Posterior cingulate gyrus (tissue), 11 donors: Measurements from ENCODE around the gene TMEM63B.
"Not testable (repeated sequence)": the region's sequence is repeated elsewhere in the genome, so short reads cannot be mapped to it uniquely, and the experiment has no call there.

Experiments used
- DNase-seq, 10 donors: peaks; one replicate each; pipeline versions ENCODE4 v3.0.0 to v3.0.0-alpha.2; 2020 to 2021; ENCODE audit warnings: mixed read lengths in 3 of 10
- intact Hi-C: fragments of 100-400 bp; cut with DNase I; formaldehyde crosslinking; loops from one replicate; pipeline ENCODE4 v1.15.1; 2023

The TMEM63B gene

DNA sequence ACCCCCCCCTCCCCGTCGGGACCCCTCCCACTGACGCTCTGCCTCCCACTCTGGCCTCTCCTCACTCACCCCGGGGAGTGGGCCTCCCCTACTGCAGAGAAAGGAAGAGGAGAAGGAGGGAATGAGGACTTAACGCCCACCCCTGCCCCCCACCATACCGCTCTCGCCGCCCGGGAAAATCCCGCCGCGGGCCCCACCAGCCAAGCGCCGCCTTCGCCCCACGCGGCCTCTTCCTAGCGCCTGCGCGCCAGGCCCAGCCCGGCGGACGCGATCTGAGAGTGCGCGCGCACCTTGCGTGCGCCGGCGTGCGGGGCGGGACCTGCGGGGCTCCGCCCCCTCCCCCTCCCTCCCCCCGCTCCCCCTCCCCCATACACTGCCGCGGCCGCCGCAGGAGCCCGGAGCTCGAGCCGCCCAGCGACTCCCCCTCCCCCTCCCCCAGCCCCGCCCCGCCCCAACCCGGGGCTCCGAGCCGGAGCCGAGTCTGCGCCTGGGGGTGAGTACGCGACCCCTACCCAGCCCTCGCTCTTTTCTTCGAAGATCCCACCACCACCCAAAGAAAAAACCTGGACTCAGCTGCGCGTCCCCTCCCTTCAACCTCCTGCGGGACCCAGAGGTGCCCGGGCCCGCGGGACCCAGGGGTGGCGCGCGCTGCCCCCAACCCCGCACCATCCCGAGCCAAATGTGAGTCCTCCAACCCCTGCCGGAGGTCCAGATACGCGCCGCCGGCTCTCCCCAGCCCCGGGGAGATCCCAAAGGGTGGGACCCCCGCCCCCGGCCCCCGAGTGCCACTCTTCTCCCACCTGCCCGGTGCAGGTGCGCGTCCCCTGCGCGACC lies at the start of gene TMEM63B, which contains the start of gene MRPL14:
TSS of gene TMEM63B (plus strand) at position 369 of the 834 bp plus-strand sequence. CDS start 7,031 bp downstream, outside the sequence.
TSS of gene MRPL14 (minus strand) at position 267 of the 834 bp plus-strand sequence. CDS start 10,841 bp downstream, outside the sequence.
- peak; percentile 74 to 98 (median 82) for DNase-seq
- intact Hi-C loops: no loop called here

- peak in 4 of 10 donors; percentile 8 to 35 (median 26) for DNase-seq
- intact Hi-C loops: loop anchor here (2.0 kb wide), 1 partner anchor 470 kb away; no protein-coding TSS in a partner anchor
These were observed 49.0 kb upstream of the TMEM63B start for GRCh38 chr6:44078219-44078826.

DNA sequence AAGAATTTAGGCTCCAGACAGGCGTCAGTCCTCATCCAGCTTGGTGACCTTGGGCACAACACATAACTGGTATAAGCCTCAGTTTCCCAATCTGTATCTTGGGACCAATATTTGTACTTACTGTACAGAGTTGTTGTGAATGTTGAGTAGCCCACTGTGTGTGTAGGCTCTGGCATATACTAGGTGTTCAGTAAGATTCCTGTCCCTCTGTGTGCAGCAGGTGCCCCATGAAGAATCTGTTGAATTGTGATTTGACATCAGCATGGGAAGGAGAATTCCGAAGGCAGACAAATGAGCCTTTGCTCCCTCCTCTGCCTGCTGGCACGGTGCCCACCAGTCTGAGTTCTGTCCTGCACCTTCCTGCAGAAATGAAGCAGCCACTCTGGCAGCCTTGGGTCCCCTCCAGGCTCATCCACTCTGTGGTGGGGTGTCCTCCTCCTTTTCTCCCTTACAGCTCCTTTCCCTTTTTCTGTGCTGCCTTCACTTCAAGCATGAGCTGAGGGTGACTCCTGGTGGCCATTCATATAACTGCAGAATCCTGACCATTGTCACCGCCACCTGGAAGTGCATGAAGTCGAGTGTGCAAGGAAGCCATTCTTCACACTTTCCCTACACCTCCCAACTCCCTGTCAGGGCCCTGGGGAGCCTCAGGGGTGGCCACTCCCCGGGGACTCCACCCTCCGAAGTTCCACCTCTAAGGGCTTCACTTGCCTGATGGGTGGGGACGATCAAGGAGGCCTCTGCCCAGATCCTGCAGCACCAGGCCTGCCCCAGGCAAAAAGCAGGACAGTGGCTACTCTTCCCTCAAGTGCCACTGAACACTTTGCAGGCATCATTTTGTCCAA lies 48.3 kb upstream of the TMEM63B start:
- intact Hi-C loops: loop anchor here (1.0 to 2.0 kb wide), 3 partner anchors 310 to 470 kb away; no protein-coding TSS in a partner anchor
- DNase-seq: peak; percentile 53 to 94 (median 80)

DNA sequence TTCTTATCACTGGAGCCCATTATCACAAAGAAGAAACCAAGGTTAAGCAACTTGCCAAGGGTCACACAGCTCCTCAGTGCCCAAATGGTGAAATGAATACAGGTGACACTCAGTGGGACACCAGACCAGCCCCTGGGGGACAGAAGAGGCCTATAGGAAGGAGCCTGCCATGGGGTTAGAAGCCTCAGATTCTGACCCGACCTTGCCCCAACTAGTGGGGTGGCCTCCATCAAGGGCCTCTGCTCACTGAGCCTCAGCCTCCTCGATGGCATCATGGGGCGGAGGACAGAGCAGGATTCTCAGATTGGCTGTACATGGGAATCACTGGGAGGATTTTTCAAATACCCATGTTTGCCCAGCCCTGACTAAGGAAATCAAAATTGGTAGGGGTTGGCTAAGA lies 47.7 kb upstream of the TMEM63B start:
- peak in 4 of 10 donors; percentile 7 to 75 (median 34) for DNase-seq
- intact Hi-C loops: loop anchor here (1.0 to 2.0 kb wide), 3 partner anchors 310 to 471 kb away; no protein-coding TSS in a partner anchor

DNA sequence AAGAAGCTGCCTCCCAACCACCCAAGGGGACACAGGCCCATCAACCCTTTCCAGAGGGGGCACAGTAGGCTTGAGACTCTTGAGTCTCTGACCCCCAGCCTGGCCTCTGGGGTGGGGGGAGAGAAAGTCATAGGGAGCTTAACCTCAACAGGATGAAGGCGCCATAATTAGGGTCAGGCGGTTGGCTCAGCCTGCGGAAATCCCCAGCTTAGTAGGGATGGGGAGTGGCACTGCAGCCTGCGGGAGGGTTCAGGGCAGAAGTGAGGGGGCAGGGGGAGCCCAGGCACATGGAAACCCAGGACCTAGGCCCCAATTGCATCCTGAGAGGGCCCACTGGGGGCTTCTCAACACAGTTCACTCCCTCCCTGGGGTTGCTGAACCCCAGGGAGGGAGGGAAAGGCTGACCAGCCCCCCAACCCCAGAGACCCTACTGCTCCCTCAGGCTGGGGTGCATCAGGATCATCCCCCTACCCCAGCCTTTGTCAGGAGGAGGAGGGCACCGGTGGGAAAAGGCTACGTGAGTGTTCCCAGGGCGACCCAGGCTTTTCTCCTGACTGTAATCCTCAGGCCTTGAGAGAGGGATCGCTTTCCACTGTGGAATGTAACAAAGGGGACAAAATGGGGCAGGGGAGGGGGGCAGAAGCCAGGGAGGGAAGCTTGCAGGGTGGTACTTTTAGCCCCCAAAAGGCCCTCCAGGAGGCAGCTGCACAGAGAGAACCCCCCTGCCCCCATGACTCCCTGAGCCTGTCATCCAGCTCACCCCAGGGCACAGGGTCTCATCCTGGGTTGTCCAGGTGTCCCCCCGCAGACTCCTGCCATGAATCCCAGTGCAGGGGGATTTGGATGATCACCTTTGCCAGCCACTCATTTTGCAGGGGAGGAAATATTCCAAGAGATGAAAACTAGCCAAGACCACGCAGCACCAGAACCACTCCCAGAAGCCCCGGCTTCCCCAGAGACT lies 46.5 kb upstream of the TMEM63B start:
- intact Hi-C loops: no loop called here
- peak in 4 of 10 donors; percentile 10 to 57 (median 45) for DNase-seq

- intact Hi-C loops: no loop called here
These were observed 45.6 kb upstream of the TMEM63B start for GRCh38 chr6:44081753-44082152.

GRCh38 chr6:44082872-44083321 lies 44.5 kb upstream of the TMEM63B start:
- intact Hi-C loops: no loop called here
- DNase-seq: peak in 3 of 10 donors; percentile 21 to 42 (median 40)

More at GRCh38 chr6:44081753-44082152, 45.6 kb upstream of the TMEM63B start:
- peak in 3 of 10 donors; percentile 39 to 55 (median 42) for DNase-seq

GRCh38 chr6:44084231-44085014 lies 42.9 kb upstream of the TMEM63B start:
- intact Hi-C loops: no loop called here
- peak in 3 of 10 donors; percentile 41 to 74 (median 46) for DNase-seq

DNA sequence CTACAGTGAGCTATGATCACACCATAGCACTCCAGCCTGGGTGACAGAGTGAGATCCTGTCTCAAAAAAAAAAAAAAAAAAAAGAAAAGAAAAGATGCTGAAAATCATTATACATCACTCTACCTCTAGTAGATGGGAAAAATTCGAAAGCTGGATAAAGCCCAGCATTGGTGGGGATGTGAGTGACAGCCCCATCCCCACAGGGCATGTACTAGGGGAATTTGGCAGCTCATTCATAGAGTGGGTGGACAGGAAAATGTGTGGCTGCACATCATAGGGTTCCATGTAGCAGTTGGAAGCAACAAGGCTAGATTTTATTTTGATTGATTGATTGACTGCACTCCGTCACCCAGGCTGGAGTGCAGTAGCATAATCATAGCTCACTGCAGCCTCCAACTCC lies 42.1 kb upstream of the TMEM63B start:
- no peak for DNase-seq
- intact Hi-C loops: no loop called here

GRCh38 chr6:44086931-44087574 lies 40.3 kb upstream of the TMEM63B start:
- peak in 3 of 10 donors; percentile 67 to 85 (median 67) for DNase-seq
- intact Hi-C loops: no loop called here

GRCh38 chr6:44087623-44088022 lies 39.7 kb upstream of the TMEM63B start:
- intact Hi-C loops: no loop called here
- no peak for DNase-seq

GRCh38 chr6:44088827-44089590 lies 38.3 kb upstream of the TMEM63B start:
- peak in 2 of 10 donors; percentile 49 to 55 for DNase-seq

DNA sequence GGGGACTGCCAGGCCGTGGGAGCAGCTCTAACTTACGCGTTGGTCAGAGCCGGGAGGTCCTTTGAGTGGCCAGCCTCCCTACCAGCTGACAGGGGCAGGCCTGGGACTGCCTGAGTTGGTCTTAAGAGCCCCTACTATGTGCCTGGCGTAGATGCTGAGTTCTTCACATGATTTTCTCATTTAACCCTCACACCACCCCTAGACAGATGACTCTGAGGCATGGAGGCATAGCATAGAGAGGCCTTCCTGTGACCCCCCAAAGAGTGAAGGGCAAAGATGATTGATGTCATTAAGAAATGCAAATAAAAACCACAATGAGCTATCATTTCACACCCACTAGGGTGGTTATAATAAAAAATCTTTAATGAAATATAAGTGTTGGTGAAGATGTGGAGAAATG lies 36.9 kb upstream of the TMEM63B start:
- intact Hi-C loops: no loop called here
- peak in 1 of 10 donors; percentile 35 for DNase-seq

More at GRCh38 chr6:44088827-44089590, 38.3 kb upstream of the TMEM63B start:
- intact Hi-C loops: no loop called here

- DNase-seq: peak in 1 of 10 donors; percentile 37
- intact Hi-C loops: not testable (repeated sequence)
These were observed 36.0 kb upstream of the TMEM63B start for GRCh38 chr6:44091356-44091755.

- intact Hi-C loops: no loop called here
- no peak for DNase-seq
These were observed 35.1 kb upstream of the TMEM63B start for GRCh38 chr6:44091981-44092884.

DNA sequence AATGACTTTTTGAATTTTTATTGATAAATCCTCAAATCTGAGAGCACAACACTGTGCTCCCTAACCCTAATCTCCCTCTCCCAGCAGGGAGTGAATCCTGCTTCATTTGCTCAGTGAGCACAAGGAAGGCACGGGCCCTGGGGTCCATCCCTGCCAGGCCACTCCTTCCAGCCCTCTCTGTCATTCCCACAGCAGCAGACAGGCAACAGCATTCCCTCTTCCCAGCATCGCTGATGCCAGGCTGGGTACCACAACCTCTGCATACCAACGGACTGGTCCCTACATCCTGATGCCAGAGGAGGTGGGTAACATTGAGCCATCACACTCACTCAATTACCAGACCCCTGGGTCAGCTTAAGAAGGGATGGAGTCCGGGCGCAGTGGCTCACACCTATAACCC lies 34.3 kb upstream of the TMEM63B start:
- intact Hi-C loops: no loop called here
- peak in 1 of 10 donors; percentile 43 for DNase-seq
